ENCODE results near the gene KRTAP10-11.

- TF ChIP-seq POLR2A (IDR thresholded peaks at IDR 0.05; ENCODE audit: low read depth, low read length) (no peak), POLR2AphosphoS5 (IDR thresholded peaks at IDR 0.05; ENCODE audit: low read depth, low read length) (no peak), TAF1 (IDR thresholded peaks at IDR 0.05; ENCODE audit: borderline replicate concordance, low read depth, low read length) (no peak)
Observed at GRCh38 chr21:44618909-44619308, 27.3 kb upstream of the KRTAP10-11 start.

Data from GM12892 (cell line).